GM21723 (cell line): Measurements from ENCODE around the gene HDGFL2.
A peak's percentile ranks its signal among the peaks of the same experiment; 100 is the strongest.
"Not testable (repeated sequence)": the region's sequence is repeated elsewhere in the genome, so short reads cannot be mapped to it uniquely, and the experiment has no call there.

Experiments
- ATAC-seq: cut with Tn5 transposase; IDR thresholded peaks from one replicate; pipeline ENCODE4 v1.9.1; 2021; ENCODE audit warnings: mild to moderate bottlenecking, moderate library complexity; ENCODE audit not compliant: unreplicated experiment

HDGFL2 gene

DNA sequence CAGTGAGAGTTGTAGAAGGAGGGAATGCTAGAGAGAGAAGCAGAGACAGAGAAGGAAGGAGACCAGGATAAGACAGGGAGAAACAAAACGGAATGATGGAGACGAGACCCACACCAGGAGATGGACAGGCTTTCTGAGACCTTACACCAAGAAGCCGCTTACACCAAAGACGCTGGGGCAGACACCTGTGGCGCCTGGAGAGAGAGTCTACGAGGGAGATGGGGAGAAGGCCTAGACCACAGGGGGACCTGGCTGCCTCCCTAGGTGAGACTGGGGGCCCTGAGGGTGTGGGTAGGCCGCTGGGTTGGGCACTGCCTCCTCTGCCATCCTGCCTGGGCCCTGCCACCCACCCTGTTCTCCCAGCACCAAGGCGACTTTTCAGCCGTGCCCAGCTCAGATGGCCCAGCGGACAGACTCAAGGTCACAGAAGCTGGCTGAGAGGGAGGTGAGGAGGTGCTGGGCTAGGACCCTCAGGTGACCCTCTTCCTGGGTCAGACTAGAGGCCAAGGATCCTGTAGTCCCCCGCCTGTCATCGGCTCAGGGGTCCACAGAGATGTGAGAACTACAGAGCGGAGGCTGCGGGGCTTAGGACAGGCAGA, 57.9 kb downstream of the HDGFL2 start:
- no peak for ATAC-seq

DNA sequence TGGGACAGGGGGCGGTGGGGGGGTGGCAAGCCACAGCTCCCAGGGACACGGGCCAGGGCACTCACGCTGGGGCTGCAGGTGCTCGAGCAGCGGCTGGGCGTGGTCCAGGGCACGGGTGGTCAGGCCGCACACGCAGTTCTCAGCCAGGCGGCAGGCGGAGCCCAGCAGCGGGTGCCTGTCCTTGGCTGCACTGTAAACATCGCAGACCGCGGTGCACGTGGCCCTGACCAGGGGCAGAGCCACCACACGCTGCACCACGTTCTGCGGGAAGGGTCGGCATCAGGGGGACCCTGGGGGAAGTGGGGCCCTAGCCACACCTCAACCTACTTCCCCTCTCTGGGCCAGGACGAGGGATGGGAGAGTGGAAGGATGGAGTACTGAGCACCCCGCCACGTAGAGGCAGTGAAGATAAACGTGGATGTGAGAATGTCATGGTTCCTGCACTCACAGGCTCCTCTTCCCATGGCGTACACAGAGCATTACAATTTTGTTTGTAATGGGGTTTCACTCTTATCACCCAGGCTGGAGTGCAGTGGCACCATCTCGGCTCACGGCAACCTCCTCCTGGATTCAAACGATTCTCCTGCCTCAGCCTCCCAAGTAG, 59.6 kb downstream of the HDGFL2 start:
- ATAC-seq, result no peak

DNA sequence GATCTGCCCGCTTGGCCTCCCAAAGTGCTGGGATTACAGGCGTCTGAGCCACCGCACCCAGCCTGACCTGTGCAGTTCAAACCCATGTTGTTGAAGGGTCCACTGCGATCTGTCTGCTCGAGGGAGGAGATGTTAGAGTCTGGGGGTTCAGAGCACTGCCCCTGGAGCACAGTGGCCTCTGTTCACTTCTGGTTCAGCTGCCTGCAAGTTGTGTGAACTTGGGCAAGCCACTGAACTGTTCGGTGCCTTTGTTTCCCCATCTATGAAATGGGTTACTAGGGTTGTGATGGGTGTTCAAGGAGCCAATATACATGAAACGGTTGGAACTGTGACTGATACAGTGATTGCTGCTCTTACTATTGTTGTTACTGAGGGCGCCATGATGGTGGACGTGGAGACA, 61.2 kb downstream of the HDGFL2 start:
- ATAC-seq, result no peak

DNA sequence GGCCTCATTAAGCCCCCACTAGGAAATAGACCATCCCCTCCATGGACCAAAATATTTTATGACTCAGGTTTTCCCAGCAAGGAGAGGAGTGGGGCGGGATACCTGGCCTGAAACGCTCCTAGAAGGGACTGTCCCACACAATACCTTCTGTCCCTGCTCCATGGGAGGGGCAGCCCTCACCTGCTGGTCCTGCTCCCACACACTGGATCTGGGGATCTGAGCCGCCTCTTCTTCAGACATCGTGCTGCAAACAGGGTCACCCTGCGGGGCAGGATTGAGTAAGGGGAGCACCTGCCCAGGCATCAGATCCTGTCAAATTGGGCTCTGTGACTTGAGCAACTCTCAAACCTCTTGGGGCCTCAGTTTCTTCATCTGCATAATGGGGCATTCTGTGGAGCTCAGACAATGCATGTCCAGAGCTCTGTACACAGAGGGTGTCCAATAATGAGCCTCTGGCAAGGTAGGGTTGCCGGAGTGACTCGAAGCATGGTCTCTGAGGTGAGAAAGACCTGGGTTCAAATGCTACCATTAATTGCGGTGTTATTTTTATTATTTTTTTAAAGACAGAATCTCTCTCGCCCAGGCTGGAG, 61.8 kb downstream of the HDGFL2 start:
- ATAC-seq, result no peak

DNA sequence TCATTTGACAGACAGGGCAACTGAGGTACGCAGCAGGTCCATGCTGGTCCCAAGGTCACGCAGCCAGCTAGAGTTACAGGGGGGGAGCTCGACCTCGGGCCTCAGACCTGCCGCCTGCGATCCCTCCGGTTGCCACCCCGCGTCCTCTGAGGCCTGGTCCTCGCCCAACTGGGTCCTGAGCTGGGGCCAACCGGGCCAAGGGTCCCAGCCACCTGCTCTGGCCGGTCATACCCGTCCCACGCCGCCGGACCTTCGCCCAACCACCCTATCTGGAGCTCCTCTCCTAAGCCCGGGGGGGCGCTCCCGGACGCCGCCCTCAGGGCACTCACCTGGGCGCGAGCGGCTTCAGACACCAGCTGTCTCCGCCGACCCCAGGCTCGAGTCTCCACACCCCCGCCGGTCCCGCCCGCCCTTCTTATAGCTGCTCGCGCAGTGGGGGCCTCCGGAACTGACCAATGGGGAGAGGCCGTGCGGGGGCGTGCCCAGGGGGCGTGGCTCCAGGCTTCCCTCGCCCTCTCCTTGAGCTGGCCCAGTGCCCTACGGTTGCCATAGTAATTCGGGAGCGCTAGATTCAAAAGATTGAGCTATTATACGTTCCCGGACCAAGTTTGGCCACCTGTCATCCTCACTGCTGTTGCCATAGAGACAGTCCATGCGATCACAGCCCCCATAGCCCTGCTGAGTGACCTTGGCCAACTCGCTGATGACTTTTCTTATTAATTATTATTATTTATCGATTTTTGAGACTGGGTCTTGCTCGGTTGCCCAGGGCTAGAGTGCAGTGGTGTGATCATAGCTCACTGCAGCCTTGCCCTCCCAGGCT, 63.0 kb downstream of the HDGFL2 start, which contains the start of gene PLIN5:
PLIN5 (minus strand) TSS at position 389 of the 823 bp plus-strand sequence. CDS start 1,150 bp downstream, outside the sequence.
- ATAC-seq, result no peak

GRCh38 chr19:4536798-4537197, 64.7 kb downstream of the HDGFL2 start:
- ATAC-seq, result no peak

GRCh38 chr19:4537953-4538600, 66.0 kb downstream of the HDGFL2 start:
- no peak for ATAC-seq

DNA sequence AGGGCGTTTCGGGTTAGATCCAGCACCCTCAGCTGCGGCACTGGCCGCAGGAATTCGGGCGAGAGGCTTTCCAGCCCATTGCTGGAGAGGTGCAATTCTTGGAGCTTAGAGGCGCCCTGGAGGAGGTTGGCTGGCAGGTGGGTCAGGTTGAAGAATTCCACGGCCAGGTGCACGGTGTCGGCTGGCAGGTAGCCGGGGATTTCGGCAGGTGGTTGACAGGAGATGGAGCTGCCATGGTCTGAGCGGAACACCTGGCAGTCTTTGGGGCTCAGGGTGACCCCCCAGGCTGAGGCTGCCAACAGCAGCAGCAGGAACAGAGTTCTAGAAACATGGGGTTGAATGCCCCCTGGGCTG, 66.5 kb downstream of the HDGFL2 start:
- no peak for ATAC-seq

GRCh38 chr19:4539169-4539692, 67.1 kb downstream of the HDGFL2 start:
- no peak for ATAC-seq

DNA sequence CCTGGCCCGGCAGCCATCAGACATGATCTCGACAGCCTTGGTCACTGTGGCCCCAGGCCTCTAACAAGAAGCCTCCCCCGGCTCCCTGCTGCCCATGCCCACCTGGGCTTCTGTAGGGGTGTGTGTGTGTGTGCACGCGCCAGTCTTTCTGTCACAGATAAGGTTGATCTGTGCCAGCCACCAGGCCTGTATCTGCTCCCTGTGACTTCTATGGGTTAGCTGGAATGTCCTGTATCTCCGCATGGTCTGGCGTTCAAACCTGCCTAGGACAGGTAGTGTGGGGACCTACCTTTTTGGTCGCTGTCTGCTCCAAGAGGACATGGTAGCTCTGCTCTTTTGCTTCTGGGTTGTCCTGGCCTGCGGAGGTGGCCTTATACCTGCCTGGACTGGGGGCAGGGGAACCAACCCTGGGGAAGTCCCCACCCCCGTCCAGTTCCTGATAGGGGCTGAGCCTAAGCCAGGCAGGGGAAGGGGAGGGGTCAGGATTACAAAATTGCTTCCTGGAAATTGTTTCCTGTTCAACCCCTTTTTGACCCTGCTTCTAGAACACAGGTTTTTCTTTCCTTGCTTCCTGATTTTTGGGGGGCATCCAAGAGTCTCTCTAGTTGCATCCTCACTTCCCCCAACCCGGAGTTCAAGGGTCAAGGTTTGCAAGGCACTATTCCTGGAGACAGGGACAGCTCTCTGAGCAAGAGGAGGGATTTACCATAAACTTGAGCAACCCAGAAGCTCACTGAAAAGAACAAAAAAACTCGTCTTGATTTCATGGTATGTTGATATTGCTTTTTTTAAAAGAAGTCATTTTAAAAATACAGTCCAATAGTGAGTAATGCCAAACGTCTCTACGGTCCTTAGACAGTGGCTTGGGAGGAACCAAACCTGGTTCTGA, 67.8 kb downstream of the HDGFL2 start, which contains the start of gene LRG1:
LRG1 (minus strand) TSS at position 344 of the 889 bp plus-strand sequence; CDS start at position 321, 23 bp downstream.
- ATAC-seq, result peak; percentile 56

GRCh38 chr19:4541114-4541805, 69.2 kb downstream of the HDGFL2 start:
- no peak for ATAC-seq

GRCh38 chr19:4541806-4542145, 69.7 kb downstream of the HDGFL2 start:
- not testable (repeated sequence) for ATAC-seq

- ATAC-seq, result no peak
Measured at GRCh38 chr19:4542896-4543841, 71.1 kb downstream of the HDGFL2 start.

DNA sequence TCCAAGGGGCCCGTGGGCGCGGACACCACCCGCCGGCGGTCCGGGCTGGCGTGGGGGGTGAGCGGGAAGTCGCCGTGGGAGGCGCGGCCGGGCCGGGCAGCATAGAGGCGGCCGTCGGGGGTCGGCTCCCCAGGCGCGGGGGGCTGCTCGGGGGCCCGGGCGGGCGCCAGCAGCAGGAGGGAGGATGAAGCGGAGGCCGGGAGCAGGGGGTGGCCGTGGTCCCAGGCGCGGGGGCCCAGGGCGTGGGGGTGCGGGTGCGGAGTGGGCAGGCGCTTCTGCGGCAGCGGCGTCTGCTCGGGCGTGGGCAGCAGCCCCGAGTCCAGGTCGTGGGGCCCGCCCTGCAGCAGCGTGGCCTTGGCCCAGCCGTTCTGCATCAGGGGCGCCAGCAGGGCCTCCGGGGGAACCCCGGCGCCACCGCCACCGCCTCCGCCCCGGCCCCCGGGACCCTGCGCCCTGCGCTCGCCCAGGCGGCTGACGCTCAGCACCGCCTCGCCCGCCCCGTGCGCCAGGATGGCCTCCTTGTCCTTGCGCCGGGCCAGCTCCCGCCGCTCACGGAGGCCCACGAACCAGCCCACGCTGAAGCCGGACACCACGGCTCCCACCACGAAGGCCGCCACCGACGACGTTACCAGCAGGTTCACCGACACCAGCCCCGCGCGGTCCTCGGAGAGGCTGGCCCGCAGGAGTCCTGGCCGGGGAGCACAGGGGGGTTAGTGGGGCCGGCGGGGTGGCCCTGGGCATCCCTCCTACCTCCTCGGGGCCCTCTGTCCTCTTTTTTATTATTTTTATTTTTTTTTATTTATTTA, 71.9 kb downstream of the HDGFL2 start:
- no peak for ATAC-seq

GRCh38 chr19:4547303-4548237, 75.5 kb downstream of the HDGFL2 start:
- no peak for ATAC-seq

GRCh38 chr19:4548238-4548584, 76.1 kb downstream of the HDGFL2 start:
- no peak for ATAC-seq
